Measurements from ENCODE around the gene PMEPA1. TPM values are rescaled to one million over a fixed set of nuclear protein-coding genes. Genes with fewer than 3 reads are reported as not detected.

PMEPA1 gene
- total RNA-seq, 1 donor from 2014 or later: 62.5 TPM

DNA sequence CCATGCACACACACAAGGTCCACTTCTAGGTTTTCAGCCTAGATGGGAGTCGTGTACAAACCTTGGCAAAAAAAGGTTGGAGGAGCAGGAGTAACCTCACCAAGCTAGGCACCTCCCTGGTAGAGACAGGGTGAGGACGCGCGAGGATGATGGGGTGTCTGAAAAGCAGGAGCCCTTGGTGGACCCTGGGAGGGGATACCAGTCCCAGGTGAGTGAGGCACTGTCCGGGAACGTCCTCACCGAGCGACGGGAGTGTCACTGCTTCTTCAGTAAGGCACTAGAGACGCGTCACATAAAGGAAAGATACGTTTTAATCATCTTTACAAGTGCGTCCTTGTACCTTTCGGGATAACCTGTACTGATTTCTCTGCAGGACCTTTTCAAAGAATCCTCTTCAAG lies 60.2 kb downstream of the PMEPA1 start:
- TF ChIP-seq, protein P1, sequence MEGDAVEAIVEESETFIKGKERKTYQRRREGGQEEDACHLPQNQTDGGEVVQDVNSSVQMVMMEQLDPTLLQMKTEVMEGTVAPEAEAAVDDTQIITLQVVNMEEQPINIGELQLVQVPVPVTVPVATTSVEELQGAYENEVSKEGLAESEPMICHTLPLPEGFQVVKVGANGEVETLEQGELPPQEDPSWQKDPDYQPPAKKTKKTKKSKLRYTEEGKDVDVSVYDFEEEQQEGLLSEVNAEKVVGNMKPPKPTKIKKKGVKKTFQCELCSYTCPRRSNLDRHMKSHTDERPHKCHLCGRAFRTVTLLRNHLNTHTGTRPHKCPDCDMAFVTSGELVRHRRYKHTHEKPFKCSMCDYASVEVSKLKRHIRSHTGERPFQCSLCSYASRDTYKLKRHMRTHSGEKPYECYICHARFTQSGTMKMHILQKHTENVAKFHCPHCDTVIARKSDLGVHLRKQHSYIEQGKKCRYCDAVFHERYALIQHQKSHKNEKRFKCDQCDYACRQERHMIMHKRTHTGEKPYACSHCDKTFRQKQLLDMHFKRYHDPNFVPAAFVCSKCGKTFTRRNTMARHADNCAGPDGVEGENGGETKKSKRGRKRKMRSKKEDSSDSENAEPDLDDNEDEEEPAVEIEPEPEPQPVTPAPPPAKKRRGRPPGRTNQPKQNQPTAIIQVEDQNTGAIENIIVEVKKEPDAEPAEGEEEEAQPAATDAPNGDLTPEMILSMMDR (conservative IDR thresholded peaks at IDR 0.05; ENCODE audit: low read depth, low read length): no peak
- no peak for DNase-seq (ENCODE audit: low read depth)
- no peak overlapping the region for H3K4me3 ChIP-seq (ENCODE audit: low read depth, low read length)

DNA sequence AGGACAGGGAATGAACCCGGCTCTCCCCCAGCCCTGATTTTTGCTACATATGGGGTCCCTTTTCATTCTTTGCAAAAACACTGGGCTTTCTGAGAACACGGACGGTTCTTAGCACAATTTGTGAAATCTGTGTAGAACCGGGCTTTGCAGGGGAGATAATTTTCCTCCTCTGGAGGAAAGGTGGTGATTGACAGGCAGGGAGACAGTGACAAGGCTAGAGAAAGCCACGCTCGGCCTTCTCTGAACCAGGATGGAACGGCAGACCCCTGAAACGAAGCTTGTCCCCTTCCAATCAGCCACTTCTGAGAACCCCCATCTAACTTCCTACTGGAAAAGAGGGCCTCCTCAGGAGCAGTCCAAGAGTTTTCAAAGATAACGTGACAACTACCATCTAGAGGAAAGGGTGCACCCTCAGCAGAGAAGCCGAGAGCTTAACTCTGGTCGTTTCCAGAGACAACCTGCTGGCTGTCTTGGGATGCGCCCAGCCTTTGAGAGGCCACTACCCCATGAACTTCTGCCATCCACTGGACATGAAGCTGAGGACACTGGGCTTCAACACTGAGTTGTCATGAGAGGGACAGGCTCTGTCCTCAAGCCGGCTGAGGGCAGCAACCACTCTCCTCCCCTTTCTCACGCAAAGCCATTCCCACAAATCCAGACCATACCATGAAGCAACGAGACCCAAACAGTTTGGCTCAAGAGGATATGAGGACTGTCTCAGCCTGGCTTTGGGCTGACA lies 60.8 kb downstream of the PMEPA1 start:
- DNase-seq (ENCODE audit: low read depth): no peak
- TF ChIP-seq, protein P1 (conservative IDR thresholded peaks at IDR 0.05; ENCODE audit: low read depth, low read length): no peak
- no peak overlapping the region for H3K4me3 ChIP-seq (ENCODE audit: low read depth, low read length)

DNA sequence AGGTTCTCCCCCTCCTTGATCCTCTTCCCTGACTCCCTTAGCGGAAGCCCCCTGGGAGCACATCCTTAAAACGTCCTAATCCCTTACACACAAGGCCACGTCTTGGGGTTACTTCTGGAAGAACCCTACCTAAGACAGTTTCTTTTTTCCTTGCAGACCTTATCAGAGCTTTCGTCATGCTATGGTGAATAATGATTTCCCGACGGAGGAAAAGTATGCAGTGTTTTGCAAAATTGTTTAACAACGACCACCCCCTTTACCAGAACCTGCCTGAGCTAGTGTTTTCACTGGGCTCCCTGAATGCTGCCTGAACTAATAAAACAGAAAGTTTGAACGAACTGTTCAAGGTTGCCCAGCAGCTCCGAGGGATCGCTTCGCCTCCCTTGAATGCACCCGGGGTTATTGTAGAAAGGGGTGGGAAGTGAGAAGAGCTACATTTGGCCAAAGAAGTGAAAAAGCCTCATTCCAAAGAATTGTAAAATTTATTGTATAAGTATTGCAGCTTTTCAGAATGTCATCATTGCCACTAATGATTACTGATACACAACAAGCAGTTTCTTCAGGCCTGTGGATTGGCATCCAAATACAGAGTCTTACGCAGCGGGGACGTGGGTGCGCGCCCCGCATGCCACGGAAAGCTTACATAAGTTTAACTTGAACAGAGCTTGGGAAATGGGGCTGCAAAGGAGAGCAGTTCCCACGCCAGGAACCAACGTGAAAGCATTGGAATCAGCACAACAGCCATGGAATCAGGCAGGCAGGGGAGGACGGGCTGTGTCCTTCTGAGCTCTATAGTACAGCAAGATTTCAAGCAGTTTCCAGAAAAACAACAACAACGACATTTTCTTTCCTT lies 61.7 kb downstream of the PMEPA1 start:
- DNase-seq (ENCODE audit: low read depth): no peak
- TF ChIP-seq, protein P1 (conservative IDR thresholded peaks at IDR 0.05; ENCODE audit: low read depth, low read length): no peak
- H3K4me3 ChIP-seq (ENCODE audit: low read depth, low read length): no peak overlapping the region

DNA sequence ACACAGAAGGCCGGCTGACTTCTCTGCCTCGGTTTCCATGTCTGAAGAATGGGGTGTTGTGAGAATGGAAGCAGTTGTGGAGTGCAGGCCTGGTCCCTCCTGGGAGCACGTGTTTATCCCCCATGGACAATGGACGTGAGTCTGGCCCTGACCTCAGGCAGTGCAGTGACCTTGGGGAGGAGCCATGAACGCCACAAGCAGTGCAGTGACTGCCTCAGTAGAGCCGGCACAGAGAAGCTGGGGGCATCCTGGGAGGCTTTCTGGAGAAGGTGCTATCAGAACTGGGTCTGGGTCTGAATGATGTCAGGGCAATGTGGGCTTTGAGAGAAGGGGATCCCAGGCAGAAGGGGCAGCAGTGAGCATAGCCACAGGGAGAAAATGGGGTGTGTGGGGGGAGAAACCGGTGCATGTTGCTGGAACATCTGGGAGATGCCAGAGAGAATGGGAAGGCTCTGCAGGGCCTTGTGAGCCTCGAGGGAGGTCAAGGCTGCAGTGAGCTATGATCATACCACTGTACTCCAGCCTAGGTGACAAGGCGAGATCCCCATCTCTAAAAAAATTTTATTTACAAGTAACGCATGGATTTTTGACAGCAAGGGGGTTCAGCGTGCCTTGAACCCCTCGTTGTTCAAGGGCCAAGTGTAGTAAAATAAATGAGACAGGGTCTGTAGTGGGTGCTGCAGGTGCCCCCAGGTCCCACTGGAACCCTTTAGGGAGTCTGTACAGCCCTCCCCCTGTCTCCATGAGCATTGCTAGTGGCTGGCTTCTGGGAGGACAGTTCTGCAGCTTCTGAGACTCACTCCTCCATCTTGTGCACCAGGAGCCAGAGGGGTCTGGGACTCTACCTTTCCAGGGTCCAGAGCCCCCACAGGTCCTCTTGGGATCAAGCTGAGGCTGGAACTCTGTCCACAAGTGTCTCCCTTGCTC lies 62.5 kb downstream of the PMEPA1 start:
- TF ChIP-seq, protein P1 (conservative IDR thresholded peaks at IDR 0.05; ENCODE audit: low read depth, low read length): no peak
- H3K4me3 ChIP-seq (ENCODE audit: low read depth, low read length): no peak overlapping the region
- no peak for DNase-seq (ENCODE audit: low read depth)

DNA sequence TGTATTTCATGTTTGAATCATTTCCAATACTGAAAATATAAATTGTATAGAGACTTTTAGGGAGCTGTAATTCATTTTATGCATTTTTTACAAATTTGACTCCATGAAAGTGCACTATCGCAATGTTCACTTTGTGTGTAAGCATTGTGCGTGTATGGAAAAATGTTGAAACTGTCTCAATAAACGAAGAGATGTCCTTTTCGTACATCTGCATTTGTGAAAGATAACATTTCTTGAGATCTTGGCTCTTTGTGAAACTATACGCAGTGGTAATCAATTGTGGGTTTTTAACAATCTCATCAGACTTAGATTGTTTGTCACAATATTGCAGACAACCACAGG lies 70.9 kb downstream of the PMEPA1 start:
- TF ChIP-seq, protein P1 (conservative IDR thresholded peaks at IDR 0.05; ENCODE audit: low read depth, low read length): no peak
- H3K4me3 ChIP-seq (ENCODE audit: low read depth, low read length): no peak overlapping the region
- DNase-seq (ENCODE audit: low read depth): no peak

DNA sequence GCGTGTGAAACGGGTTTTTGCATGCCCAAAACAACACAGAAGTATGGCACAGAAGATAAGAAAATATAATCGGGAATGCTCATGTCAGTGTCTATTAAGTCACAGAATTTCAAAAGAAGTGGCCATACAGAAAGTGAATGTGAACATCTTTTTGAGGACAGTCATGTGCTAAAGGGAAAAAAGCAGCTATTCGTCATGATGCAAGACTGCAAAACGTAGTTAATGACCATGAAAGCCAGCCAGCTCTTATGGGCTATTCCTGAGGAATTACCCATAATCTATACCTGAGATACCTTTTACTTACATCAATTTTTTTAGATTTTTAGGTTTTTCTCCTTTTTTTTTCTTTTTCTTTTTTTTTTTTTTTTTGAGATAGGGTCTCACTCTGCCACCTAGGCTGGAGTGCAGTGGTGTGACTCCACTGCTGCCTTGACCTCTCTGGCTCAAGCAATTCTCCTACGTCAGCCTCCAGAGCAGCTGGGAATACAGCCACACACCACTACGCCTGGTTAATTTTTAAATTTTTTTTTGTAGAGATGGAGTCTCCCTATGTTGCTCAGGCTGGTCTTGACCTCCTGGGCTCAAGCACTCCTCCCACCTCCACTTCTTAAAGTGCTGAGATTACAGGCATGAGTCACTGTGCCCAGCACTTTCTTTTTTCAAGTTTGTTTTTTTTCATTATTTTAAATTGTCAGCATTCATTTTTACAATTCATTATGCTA lies 71.5 kb downstream of the PMEPA1 start:
- DNase-seq (ENCODE audit: low read depth): peak; percentile 89
- H3K4me3 ChIP-seq (ENCODE audit: low read depth, low read length): no peak overlapping the region
- TF ChIP-seq, protein P1 (conservative IDR thresholded peaks at IDR 0.05; ENCODE audit: low read depth, low read length): no peak
